ENCODE results near the gene ZNF750. TPM values are rescaled to one million over a fixed set of nuclear protein-coding genes. Genes with fewer than 3 reads are reported as not detected.

ZNF750 gene
- total RNA-seq, 1 donor from 2014 or later: 0.34 TPM

GRCh38 chr17:82858376-82859126 lies 18.7 kb upstream of the ZNF750 start:
- no peak overlapping the region for H2AFZ ChIP-seq (ENCODE audit: low read depth, low read length)
- Mint-ChIP-seq H3K36me3 (ENCODE audit: low read depth, unreplicated experiment) (peaks cover 2% of the 10 kb centered on the region), H3K4me3 (ENCODE audit: unreplicated experiment) (no peak overlapping the region), H3K27ac (ENCODE audit: unreplicated experiment) (peak overlapping the region; percentile 62), H3K27me3 (ENCODE audit: low read depth, unreplicated experiment) (no peaks in the 10 kb centered on the region), H3K9me3 (ENCODE audit: unreplicated experiment) (no peaks in the 10 kb centered on the region), H3K4me1 (ENCODE audit: low read depth, unreplicated experiment) (peaks cover 24% of the 10 kb centered on the region)
- FAIRE-seq: no peak
- H3K4me1 ChIP-seq (ENCODE audit: insufficient read depth, low read length): peaks cover 16% of the 10 kb centered on the region
- H3K79me2 ChIP-seq (ENCODE audit: insufficient read depth, low read length): peaks cover 15% of the 10 kb centered on the region
- H3K27ac ChIP-seq (ENCODE audit: low read depth, low read length): no peak overlapping the region
- DNase-seq (ENCODE audit: low read depth): no peak
- TF ChIP-seq EZH2 (IDR thresholded peaks at IDR 0.05; ENCODE audit: insufficient read depth, low read length): no peak
- no peak for TF ChIP-seq CTCF (IDR thresholded peaks at IDR 0.05; ENCODE audit: insufficient read depth, low read depth, low read length)
- no peak overlapping the region for H3K4me2 ChIP-seq (ENCODE audit: low read length)
- H3K9me3 ChIP-seq (ENCODE audit: insufficient read depth, low read depth, low read length): no peaks in the 10 kb centered on the region
- no peaks in the 10 kb centered on the region for H3K27me3 ChIP-seq (ENCODE audit: insufficient read depth, low read length)
- H3K36me3 ChIP-seq (ENCODE audit: insufficient read depth, low read length): no peaks in the 10 kb centered on the region
- no peaks in the 10 kb centered on the region for H4K20me1 ChIP-seq (ENCODE audit: insufficient read depth, low read length)
- H3K4me3 ChIP-seq (ENCODE audit: insufficient read depth, low read depth, low read length): no peak overlapping the region
- H3K9ac ChIP-seq (ENCODE audit: low read length): no peak overlapping the region

GRCh38 chr17:82856361-82856760 lies 16.5 kb upstream of the ZNF750 start:
- Histone ChIP-seq H3K4me2 (ENCODE audit: low read length) (no peak overlapping the region), H3K4me1 (ENCODE audit: insufficient read depth, low read length) (peaks cover 14% of the 10 kb centered on the region), H3K27me3 (ENCODE audit: insufficient read depth, low read length) (no peaks in the 10 kb centered on the region), H3K79me2 (ENCODE audit: insufficient read depth, low read length) (peaks cover 14% of the 10 kb centered on the region), H4K20me1 (ENCODE audit: insufficient read depth, low read length) (peaks cover 3% of the 10 kb centered on the region), H3K36me3 (ENCODE audit: insufficient read depth, low read length) (no peaks in the 10 kb centered on the region), H3K9ac (ENCODE audit: low read length) (no peak overlapping the region), H3K9me3 (ENCODE audit: insufficient read depth, low read depth, low read length) (no peaks in the 10 kb centered on the region), H3K4me3 (ENCODE audit: insufficient read depth, low read depth, low read length) (no peak overlapping the region), H3K27ac (ENCODE audit: low read depth, low read length) (no peak overlapping the region), H2AFZ (ENCODE audit: low read depth, low read length) (no peak overlapping the region)
- Mint-ChIP-seq H3K4me3 (ENCODE audit: unreplicated experiment) (no peak overlapping the region), H3K27ac (ENCODE audit: unreplicated experiment) (no peak overlapping the region), H3K9me3 (ENCODE audit: unreplicated experiment) (peaks cover 1% of the 10 kb centered on the region), H3K27me3 (ENCODE audit: low read depth, unreplicated experiment) (no peaks in the 10 kb centered on the region), H3K36me3 (ENCODE audit: low read depth, unreplicated experiment) (peaks cover 2% of the 10 kb centered on the region), H3K4me1 (ENCODE audit: low read depth, unreplicated experiment) (peaks cover 16% of the 10 kb centered on the region)
- FAIRE-seq: no peak
- TF ChIP-seq CTCF (IDR thresholded peaks at IDR 0.05; ENCODE audit: insufficient read depth, low read depth, low read length): no peak
- no peak for TF ChIP-seq EZH2 (IDR thresholded peaks at IDR 0.05; ENCODE audit: insufficient read depth, low read length)
- DNase-seq (ENCODE audit: low read depth): no peak

- Mint-ChIP-seq H3K4me3 (ENCODE audit: unreplicated experiment) (no peak overlapping the region), H3K27ac (ENCODE audit: unreplicated experiment) (no peak overlapping the region)
These were observed 14.4 kb upstream of the ZNF750 start for GRCh38 chr17:82854226-82854625.

More at GRCh38 chr17:82854226-82854625, 14.4 kb upstream of the ZNF750 start:
- peaks cover 3% of the 10 kb centered on the region for H3K4me1 Mint-ChIP-seq (ENCODE audit: low read depth, unreplicated experiment)
- H3K4me1 ChIP-seq (ENCODE audit: insufficient read depth, low read length): peaks cover under 1% of the 10 kb centered on the region
- no peak overlapping the region for H2AFZ ChIP-seq (ENCODE audit: low read depth, low read length)
- no peaks in the 10 kb centered on the region for H3K27me3 Mint-ChIP-seq (ENCODE audit: low read depth, unreplicated experiment)
- H3K36me3 Mint-ChIP-seq (ENCODE audit: low read depth, unreplicated experiment): peaks cover 3% of the 10 kb centered on the region
- H3K9me3 Mint-ChIP-seq (ENCODE audit: unreplicated experiment): peaks cover 1% of the 10 kb centered on the region
- H3K79me2 ChIP-seq (ENCODE audit: insufficient read depth, low read length): peaks cover 10% of the 10 kb centered on the region
- no peaks in the 10 kb centered on the region for H3K9me3 ChIP-seq (ENCODE audit: insufficient read depth, low read depth, low read length)
- peaks cover 7% of the 10 kb centered on the region for H4K20me1 ChIP-seq (ENCODE audit: insufficient read depth, low read length)
- no peak for TF ChIP-seq CTCF (IDR thresholded peaks at IDR 0.05; ENCODE audit: insufficient read depth, low read depth, low read length)
- no peak for TF ChIP-seq EZH2 (IDR thresholded peaks at IDR 0.05; ENCODE audit: insufficient read depth, low read length)
- no peak overlapping the region for H3K27ac ChIP-seq (ENCODE audit: low read depth, low read length)
- FAIRE-seq (no peak), DNase-seq (ENCODE audit: low read depth) (no peak)
- no peak overlapping the region for H3K9ac ChIP-seq (ENCODE audit: low read length)
- no peak overlapping the region for H3K4me3 ChIP-seq (ENCODE audit: insufficient read depth, low read depth, low read length)
- H3K4me2 ChIP-seq (ENCODE audit: low read length): no peak overlapping the region
- H3K36me3 ChIP-seq (ENCODE audit: insufficient read depth, low read length): no peaks in the 10 kb centered on the region
- H3K27me3 ChIP-seq (ENCODE audit: insufficient read depth, low read length): no peaks in the 10 kb centered on the region
